GM18505 (cell line): ENCODE data around the gene BANP.
"Not testable (repeated sequence)": the region's sequence is repeated elsewhere in the genome, so short reads cannot be mapped to it uniquely, and the experiment has no call there.

Experiments
- ATAC-seq: cut with Tn5 transposase; IDR thresholded peaks from one replicate; pipeline ENCODE4 v1.9.1; 2021; ENCODE audit not compliant: unreplicated experiment
- POLR2A ChIP-seq: IDR thresholded peaks from 4 replicates; pipeline ENCODE4 v1.6.1; 2011; ENCODE audit warnings: borderline replicate concordance; ENCODE audit not compliant: insufficient read depth, insufficient read length; ENCODE audit errors: extremely low read depth

The BANP gene

DNA sequence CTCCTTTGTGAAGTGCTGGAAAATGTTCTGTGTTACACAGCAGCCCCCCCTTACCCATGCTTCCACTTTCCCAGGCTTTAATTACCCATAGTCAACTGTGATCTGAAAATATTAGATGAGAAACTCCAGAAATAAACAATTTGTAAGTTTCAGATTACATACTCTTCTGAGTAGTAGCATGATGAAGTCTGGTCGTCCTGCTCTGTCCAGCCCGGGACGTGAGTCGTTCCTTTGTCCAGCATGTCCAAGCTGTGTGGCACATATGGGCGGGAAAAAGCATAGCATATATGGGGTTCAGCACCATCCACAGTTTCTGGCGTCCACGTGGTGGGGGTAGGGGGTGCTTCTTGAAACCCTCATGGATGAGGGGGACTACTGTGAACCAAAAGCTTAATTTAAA, 83.5 kb downstream of the BANP start:
- TF ChIP-seq POLR2A, result no peak
- ATAC-seq, result no peak

DNA sequence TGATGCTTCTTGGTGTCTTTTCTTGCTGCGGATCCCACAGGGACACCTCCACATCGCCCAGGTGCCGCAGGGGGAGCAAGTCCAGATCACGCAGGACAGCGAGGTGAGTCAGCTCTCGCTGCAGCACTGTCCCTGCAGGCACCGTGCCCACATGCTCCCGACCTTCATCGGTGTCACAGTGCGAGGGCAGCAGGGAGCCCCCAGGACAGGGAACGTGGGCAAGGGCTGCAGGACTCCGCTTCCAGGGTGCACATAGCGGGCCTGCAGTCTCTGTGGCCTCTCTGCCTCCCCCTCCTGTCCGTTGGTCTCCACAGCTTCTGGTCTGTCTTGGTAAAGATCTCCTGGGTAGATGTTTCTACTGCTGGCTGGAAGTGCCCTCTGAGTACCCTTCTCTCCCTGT, 84.1 kb downstream of the BANP start:
- no peak for ATAC-seq
- TF ChIP-seq POLR2A, result no peak

DNA sequence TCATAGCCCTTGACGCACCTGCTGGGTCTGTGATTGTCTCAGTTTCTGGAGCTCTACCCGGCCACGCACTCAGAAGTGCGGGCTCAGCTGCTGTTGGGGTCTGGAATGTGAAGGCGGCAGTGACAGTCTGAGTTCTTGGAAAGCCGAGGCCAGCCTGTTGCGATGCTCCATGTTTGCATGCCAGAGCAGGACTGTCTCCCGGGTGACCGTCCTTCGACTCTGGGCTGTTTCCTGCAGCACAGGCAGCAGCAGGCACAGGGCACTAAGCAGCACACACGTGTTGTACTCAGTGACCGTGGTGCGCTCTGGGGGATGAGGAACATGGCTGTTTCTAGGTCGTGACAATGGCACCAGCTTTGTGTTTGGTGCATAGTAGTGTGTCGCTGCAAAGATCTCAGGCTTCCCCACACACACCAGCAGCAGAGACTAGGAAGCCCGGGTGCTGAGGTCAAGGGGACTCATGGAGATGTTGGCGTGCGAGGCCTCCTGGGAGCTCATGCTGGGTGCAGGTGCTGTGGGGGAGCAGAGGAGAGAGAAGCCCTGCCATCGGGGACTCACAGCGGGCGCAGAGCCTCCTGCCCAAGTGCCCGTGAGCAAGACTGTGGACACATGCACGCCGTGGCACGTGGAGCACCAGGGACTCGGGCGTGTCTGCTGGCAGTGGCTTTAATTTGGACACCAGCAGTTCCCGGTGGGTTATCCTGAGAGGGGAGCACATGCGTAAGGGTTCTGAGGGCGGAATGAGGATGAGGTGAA, 84.8 kb downstream of the BANP start:
- ATAC-seq, result not testable (repeated sequence)

DNA sequence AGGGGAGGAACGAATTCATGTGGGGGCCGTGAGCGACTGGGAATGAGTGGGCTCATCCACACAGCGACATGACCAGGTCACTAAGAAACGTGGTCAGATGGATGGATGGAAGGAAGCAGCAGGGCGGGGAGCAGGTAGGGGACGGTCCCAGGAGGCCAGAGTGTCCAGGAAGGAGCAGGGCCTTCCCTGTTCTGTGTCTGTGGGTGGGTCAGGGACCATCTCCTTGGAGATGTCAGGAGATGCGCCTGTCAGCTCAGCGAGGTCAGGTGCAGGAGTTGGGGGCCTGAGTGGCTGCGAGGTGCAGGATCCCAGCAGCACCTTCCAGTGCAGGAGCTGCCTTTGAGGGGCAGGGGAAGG, 85.4 kb downstream of the BANP start:
- not testable (repeated sequence) for ATAC-seq

DNA sequence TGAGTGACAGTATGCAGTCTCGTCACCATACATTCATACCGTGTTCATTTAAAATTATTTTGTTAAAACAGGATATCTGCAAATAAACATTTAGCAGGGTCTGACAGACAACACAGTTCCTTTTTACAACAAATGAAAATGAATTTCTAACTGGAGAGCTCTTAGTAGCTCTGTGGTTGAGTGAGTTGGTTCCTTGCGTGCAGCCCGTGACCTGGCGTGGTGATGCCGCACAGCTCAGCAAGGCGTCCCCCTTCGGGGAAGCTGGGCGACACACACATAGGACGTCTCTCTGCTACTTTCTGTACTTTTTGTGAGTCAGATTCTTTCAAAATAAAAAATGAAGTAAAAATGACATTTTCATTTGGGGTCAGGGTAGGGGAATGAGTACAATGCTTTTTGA, 86.1 kb downstream of the BANP start:
- not testable (repeated sequence) for ATAC-seq

DNA sequence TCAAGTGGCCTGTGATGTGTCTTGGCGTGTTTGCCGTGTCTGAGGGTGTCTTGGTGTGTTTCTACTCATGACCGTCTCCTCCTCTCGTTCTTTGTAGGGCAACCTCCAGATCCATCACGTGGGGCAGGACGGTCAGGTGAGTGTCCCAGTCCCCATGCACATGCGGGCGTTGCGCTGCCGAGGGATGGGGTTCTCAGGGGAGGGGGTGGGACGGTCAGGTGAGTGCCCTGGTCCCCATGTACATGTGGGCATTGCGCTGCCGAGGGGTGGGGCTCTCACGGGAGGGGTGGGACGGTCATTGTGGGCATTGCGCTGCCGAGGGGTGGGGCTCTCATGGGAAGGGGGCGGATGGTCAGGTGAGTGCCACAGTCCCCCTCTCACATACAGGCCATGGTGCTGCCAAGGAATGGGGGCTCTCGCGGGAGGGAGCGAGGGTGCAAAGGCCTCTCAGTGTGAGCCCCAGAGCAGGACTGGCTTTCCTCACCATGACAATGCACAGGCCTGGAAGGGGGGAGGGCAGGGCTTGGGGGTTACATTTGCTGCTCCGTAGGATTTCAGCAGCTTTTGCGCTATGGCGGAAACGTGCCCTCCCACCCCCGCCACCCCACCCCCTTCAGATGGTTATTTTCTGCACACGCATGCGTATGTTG, 86.8 kb downstream of the BANP start:
- not testable (repeated sequence) for ATAC-seq

DNA sequence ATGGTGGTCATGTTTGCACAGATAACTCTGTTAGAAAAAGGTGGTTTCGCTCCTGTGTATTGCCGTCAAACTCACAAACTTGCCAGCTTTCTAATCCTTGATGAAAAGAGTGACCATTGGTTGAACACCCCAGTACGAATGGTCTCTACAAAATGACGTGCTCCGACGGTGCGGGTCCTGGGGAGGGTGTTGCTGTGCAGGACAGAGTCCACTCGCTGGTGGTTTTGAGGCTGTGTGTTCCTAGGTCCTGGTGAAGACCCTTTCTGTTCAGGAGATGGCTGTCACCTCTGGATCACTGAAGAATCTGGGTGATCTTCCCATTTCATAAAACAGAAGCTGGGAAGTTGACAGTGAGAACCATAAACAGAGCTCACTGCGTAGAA, 87.3 kb downstream of the BANP start:
- ATAC-seq, result not testable (repeated sequence)

DNA sequence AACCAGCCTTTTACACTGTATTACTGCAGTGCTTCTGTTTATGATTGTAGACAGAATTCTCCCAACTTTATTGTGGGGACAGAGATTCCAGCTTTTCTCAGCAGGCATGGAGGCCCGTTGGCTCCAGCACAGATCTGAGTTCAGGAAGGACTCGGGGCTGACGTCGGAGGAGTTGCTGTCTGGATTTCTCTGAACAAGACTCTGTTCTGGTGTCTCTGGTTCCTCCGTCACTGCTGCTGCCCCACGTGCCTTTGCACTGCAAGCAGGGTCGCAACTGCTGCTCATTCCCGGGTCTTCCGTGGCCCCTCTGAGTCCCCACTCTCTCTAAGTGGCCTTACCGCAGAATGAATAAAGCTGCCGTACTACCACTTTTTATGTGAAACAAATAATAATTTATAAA, 88.4 kb downstream of the BANP start:
- no peak for ATAC-seq

DNA sequence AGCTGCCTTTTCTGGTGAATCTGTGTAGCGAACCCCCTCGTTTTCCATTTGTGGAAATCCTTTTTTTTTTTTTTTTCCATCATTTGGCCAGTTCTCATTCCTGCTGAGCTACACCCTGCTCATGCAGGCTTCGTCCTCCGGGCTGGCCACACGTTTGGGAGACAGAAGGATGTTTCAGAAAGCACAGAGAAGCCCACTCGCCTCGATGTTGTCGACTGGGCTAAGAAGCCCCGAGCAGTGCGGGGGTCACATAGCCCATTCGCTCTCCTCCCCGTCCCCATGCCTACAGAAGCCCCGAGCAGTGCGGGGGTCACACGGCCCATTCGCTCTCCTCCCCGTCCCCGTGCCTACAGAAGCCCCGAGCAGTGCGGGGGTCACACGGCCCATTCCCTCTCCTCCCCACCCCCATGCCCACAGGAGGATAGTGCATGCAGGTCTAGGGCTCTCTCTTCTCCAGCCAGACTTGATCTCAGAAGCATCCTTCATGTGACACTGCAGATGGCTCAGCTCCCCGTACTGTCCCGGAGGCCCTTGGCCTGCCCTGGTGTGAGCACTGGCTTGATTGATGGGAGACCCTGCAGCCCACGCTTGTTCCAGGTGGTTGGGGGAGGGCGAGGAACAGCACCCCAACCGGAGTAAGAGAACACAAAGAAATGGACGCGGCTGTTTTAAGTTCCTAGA, 89.1 kb downstream of the BANP start:
- not testable (repeated sequence) for ATAC-seq

More for the DNA sequence above, 88.4 kb downstream of the BANP start:
- TF ChIP-seq POLR2A, result no peak

DNA sequence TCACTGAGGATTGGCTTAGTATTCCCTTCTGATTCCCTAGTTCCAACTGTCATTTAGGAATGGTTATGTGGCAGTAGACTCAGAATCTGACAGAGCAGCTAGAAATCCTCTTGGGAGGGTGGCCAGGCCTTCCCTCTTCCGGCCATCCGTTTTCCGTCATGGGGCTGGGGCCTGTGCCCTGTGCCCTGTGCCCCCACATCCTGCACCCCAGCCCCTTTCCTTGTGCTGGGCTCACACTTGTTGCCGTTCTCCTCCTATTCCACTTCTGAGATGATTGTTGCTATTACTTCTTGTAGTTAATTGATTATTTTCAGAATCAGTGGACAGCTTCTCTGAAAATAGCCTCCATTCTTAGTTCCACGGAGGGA, 89.6 kb downstream of the BANP start:
- not testable (repeated sequence) for ATAC-seq

DNA sequence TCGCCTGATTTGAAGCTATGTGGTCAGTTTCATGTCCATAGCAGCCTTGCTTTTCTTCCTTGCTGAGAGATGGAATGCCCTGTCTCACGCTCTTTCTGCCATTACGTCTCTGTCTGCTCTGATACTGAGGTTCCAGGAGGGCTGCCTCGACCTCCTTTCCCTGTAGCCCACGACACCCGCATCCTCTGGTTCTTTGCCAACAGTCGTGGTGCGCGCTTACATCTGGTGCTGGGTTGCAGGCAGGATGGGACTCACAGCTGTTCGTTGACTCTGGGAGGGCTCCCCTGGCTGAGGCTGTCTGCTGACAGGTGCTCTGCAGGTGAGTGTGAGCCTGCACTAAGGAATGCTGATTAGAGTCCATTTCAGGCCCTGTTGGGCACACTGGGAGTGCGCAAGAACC, 90.3 kb downstream of the BANP start:
- not testable (repeated sequence) for ATAC-seq

DNA sequence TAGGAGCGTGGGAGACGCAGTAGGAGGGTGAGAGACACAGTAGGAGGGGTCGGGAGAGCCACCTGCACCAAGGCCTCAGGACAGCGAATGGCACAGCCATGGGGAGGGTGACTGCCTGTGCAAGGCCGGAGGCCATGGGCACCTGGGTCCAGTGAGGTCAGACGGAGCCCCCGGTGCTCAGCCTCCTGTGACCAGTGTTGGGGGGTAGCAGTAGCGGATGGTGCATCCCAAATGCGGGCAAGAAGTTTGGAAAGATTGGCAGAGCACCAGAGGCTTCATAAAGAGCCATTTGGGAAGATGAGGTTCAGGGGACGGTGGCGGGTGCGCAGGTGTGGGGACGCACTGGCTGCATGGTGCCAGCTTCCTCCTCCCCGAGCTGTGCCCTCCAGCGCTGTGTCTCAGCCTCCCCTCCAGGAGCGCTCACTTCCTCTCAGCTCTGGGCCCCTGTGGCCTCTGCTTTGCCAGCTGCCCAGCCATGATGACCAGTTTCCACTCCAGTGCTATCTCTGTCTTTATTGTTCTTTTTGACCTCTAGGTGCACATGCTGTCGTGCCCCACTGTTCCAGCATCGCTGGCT, 90.8 kb downstream of the BANP start:
- not testable (repeated sequence) for ATAC-seq

DNA sequence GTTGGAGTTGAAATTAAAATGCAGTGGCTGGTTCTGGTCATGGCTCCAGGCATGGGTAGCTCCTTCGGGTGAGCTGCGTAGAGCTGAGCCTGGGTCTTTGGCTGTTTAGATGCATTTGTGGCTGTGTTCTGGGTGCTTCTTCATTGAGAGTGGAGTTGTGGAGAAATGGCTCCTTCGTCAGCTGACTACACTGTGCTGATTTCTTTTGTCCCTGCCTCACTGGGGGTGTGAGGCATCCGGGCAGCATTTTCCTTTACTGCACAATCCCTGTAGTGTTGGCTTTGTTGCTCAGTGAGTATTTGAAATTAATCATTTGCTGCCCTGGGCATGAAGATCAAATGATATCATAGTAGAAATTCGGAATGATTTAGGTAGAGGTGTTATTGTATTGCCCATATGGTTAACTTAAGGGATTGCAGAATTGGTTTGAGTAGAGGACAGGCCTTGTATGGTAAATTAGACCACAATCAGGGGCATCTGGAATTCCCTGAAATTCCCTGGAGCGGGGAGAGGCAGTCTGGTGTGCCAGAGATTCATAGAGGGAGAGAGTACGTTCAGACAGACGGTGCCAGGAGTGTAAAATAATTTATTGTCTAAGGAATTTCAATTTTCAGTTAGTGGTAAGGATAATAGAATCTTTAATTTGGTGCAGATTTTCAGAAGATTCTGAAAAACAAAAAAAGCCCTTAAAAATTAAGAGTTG, 92.1 kb downstream of the BANP start:
- not testable (repeated sequence) for ATAC-seq

DNA sequence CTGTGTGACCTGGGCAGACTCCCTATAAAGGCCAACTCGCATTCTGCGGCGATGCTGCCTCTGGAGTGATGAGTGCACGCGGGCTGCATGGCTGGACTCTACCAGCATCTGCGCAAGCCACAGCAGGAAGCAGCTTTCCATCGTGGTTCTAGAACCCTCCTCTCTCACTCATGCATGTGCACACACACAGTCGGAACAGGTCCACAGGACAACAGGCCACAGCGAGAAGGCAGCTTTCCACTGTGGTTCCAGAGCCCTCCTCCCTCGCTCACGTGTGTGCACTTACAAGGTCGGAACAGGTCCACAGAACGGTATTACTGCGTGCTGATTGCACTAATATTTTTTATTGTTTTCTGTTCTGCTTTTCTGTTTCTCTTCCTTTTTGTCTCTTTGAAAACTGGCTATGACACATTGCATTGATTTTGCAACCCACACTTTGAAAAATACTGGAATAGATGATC, 92.9 kb downstream of the BANP start:
- ATAC-seq, result peak; percentile 46

DNA sequence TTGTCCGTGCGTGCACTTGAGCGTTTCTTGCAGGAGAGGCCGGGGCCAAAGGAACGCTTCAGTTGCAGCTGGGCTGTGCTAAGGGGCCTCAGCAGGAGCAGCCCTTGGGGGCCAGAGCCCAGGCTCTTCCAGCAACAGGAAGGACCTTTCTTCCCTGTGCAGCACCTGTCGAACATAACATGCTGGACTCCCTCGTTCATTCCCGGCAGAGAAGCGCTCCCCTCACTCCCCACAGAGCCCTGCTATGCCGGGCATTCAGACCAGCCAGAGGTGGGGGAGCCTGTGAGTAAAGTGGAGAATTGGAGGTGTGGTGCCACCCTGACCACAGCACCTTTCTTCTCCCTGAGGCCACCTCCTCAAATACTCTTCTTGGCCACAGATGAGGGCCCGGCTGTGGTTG, 94.1 kb downstream of the BANP start:
- not testable (repeated sequence) for ATAC-seq
